CD4-positive, CD25-positive, alpha-beta regulatory T cell (primary cell): ENCODE measurements around the gene NR3C2. TPM values are rescaled to one million over a fixed set of nuclear protein-coding genes. Genes with fewer than 3 reads are reported as not detected.
"Not testable (repeated sequence)": the region's sequence is repeated elsewhere in the genome, so short reads cannot be mapped to it uniquely, and the experiment has no call there.

ENCODE experiments used
- ATAC-seq, 2 donors: fragments of 150-1000 bp; cut with Tn5 transposase; one replicate each; pipeline ENCODE4 v1.10.0; 2021; ENCODE audit warnings: low read depth in 2 of 2, moderate number of reproducible peaks in 2 of 2, moderate library complexity in 1 of 2
- DNase-seq, 3 donors: peaks; one replicate each; pipeline versions ENCODE4 v3.0.0 to v3.0.0-alpha.2; 2012 to 2022; ENCODE audit warnings: mixed read lengths in 1 of 3
- H3K27ac ChIP-seq: one replicate; pipeline ENCODE4 v1.7.0; 2013; ENCODE audit warnings: mild to moderate bottlenecking, low read length; ENCODE audit not compliant: insufficient read depth, poor library complexity, severe bottlenecking
- H3K27me3 ChIP-seq: one replicate; pipeline ENCODE4 v1.7.0; 2013; ENCODE audit warnings: low read length; ENCODE audit not compliant: control insufficient read depth, insufficient read depth
- H3K36me3 ChIP-seq: one replicate; pipeline ENCODE4 v1.7.0; 2013; ENCODE audit warnings: mild to moderate bottlenecking, low read length, moderate library complexity; ENCODE audit not compliant: control insufficient read depth, insufficient read depth
- H3K4me1 ChIP-seq: 2 replicates; pipeline ENCODE4 v1.7.0; 2013; ENCODE audit warnings: mild to moderate bottlenecking, low read length; ENCODE audit not compliant: insufficient read depth, control insufficient read depth, poor library complexity, severe bottlenecking
- H3K4me3 ChIP-seq: one replicate; pipeline ENCODE4 v1.7.0; 2013; ENCODE audit warnings: low read depth, mild to moderate bottlenecking, low read length, moderate library complexity
- H3K9me3 ChIP-seq, 2 experiments: 1 replicate in 1 of 2; 2 replicates in 1 of 2; pipeline ENCODE4 v1.7.0; 2013; ENCODE audit warnings: low read length in 2 of 2, mild to moderate bottlenecking in 1 of 2, moderate library complexity in 1 of 2; ENCODE audit not compliant: control insufficient read depth in 2 of 2
- H3K27ac Mint-ChIP-seq, 3 donors: one replicate each; pipeline ENCODE4 v1.8.0; 2020 to 2022; ENCODE audit warnings: mild to moderate bottlenecking in 3 of 3, mixed read lengths in 3 of 3, moderate library complexity in 2 of 3
- H3K27me3 Mint-ChIP-seq: one replicate; pipeline ENCODE4 v1.8.0; 2022; ENCODE audit warnings: mild to moderate bottlenecking, mixed read lengths
- H3K36me3 Mint-ChIP-seq: one replicate; pipeline ENCODE4 v1.8.0; 2020; ENCODE audit warnings: mixed read lengths
- H3K4me1 Mint-ChIP-seq, 4 donors: one replicate each; pipeline ENCODE4 v1.8.0; 2020 to 2022; ENCODE audit warnings: mixed read lengths in 4 of 4, mild to moderate bottlenecking in 1 of 4
- H3K4me3 Mint-ChIP-seq, 4 donors: one replicate each; pipeline ENCODE4 v1.8.0; 2020 to 2022; ENCODE audit warnings: mild to moderate bottlenecking in 4 of 4, mixed read lengths in 4 of 4, moderate library complexity in 3 of 4
- H3K9me3 Mint-ChIP-seq, 7 donors: one replicate each; pipeline ENCODE4 v1.8.0; 2020 to 2022; ENCODE audit warnings: mixed read lengths in 7 of 7, mild to moderate bottlenecking in 3 of 7, moderate library complexity in 2 of 7
- polyA plus RNA-seq, 4 donors: library from polyadenylated mRNA; unstranded; fragments of 300-500 nt; fragmentation: Illumina TruSeq; gene quantifications; one replicate each; pipeline ENCODE4 v1.2.3, GENCODE V29; 2021
- total RNA-seq: library from RNA; stranded (reverse); gene quantifications from one replicate; pipeline ENCODE4 v1.2.3, GENCODE V29; 2022

NR3C2 gene
- total and polyA plus RNA-seq, 5 donors from 2014 or later, result 1.2 to 16.1 (median 3.2) TPM

- ATAC-seq (no peak), DNase-seq (no peak)
- Mint-ChIP-seq H3K4me3 (no peak overlapping the region), H3K27me3 (no peaks in the 10 kb centered on the region), H3K27ac (peak overlapping the region in 1 of 3 donors; percentile 81), H3K9me3 (no peaks in the 10 kb centered on the region), H3K4me1 (peaks cover 0 to 13% (median 5%) of the 10 kb centered on the region in 4 donors), H3K36me3 (peaks cover 16% of the 10 kb centered on the region)
- H3K4me3 ChIP-seq, result no peak overlapping the region
- H3K4me1 ChIP-seq, result no peaks in the 10 kb centered on the region
- no peak overlapping the region for H3K27ac ChIP-seq
- no peaks in the 10 kb centered on the region for H3K27me3 ChIP-seq
- no peaks in the 10 kb centered on the region for H3K9me3 ChIP-seq
- H3K36me3 ChIP-seq, result no peaks in the 10 kb centered on the region
Observed at GRCh38 chr4:148203056-148203898, 238.9 kb downstream of the NR3C2 start.

DNA sequence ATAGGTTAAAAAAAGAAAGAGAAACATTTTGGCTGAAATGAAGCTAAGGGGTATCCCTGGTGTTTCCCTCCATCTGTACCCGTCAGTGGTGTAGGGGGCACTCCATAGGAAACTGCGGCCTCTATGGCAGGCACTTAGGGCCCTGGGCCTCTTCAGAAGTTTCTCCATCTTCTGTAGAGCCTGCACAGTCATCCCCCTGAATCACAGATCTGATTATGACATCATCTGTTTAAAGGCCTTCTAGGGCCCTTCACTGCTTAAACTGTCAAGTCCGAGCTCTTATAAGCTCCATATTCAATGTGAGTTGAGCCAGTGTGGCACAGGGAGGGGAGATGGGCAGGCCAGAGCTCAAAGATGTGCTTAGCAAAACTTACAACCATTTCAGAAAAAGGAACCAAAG is 241.3 kb downstream of the NR3C2 start:
- ATAC-seq (no peak), DNase-seq (no peak)
- Mint-ChIP-seq H3K4me1 (peaks cover 0 to 10% (median 4%) of the 10 kb centered on the region in 4 donors), H3K27me3 (no peaks in the 10 kb centered on the region), H3K27ac (peak overlapping the region in 1 of 3 donors; percentile 3), H3K36me3 (peaks cover 8% of the 10 kb centered on the region), H3K4me3 (no peak overlapping the region), H3K9me3 (no peaks in the 10 kb centered on the region)
- no peak overlapping the region for H3K27ac ChIP-seq
- H3K36me3 ChIP-seq, result no peaks in the 10 kb centered on the region
- no peaks in the 10 kb centered on the region for H3K27me3 ChIP-seq
- no peaks in the 10 kb centered on the region for H3K4me1 ChIP-seq
- H3K4me3 ChIP-seq, result no peak overlapping the region
- H3K9me3 ChIP-seq, result no peaks in the 10 kb centered on the region

- DNase-seq (no peak), ATAC-seq (no peak)
- Histone ChIP-seq H3K27me3 (no peaks in the 10 kb centered on the region), H3K36me3 (peaks cover 6% of the 10 kb centered on the region), H3K27ac (no peak overlapping the region), H3K4me3 (no peak overlapping the region), H3K9me3 (no peaks in the 10 kb centered on the region), H3K4me1 (no peaks in the 10 kb centered on the region)
- Mint-ChIP-seq H3K27me3 (no peaks in the 10 kb centered on the region), H3K4me3 (no peak overlapping the region), H3K9me3 (peaks cover 0 to 1% (median 0%) of the 10 kb centered on the region in 7 donors), H3K27ac (no peak overlapping the region), H3K36me3 (peaks cover 24% of the 10 kb centered on the region), H3K4me1 (peaks cover 0 to 2% (median 0%) of the 10 kb centered on the region in 4 donors)
Observed at GRCh38 chr4:148196164-148196563, 246.1 kb downstream of the NR3C2 start.

- Mint-ChIP-seq H3K9me3 (peaks cover 0 to 5% (median 1%) of the 10 kb centered on the region in 7 donors), H3K4me1 (no peaks in the 10 kb centered on the region), H3K4me3 (no peak overlapping the region), H3K27ac (peak overlapping the region in 2 of 3 donors; percentile 22 to 81), H3K36me3 (peaks cover 34% of the 10 kb centered on the region), H3K27me3 (no peaks in the 10 kb centered on the region)
- H3K9me3 ChIP-seq, result no peaks in the 10 kb centered on the region
- peaks cover 6% of the 10 kb centered on the region for H3K36me3 ChIP-seq
- H3K4me3 ChIP-seq, result no peak overlapping the region
- H3K4me1 ChIP-seq, result no peaks in the 10 kb centered on the region
- no peaks in the 10 kb centered on the region for H3K27me3 ChIP-seq
- H3K27ac ChIP-seq, result no peak overlapping the region
- no peak for DNase-seq
- no peak for ATAC-seq
Observed at GRCh38 chr4:148192526-148192925, 249.7 kb downstream of the NR3C2 start.

DNA sequence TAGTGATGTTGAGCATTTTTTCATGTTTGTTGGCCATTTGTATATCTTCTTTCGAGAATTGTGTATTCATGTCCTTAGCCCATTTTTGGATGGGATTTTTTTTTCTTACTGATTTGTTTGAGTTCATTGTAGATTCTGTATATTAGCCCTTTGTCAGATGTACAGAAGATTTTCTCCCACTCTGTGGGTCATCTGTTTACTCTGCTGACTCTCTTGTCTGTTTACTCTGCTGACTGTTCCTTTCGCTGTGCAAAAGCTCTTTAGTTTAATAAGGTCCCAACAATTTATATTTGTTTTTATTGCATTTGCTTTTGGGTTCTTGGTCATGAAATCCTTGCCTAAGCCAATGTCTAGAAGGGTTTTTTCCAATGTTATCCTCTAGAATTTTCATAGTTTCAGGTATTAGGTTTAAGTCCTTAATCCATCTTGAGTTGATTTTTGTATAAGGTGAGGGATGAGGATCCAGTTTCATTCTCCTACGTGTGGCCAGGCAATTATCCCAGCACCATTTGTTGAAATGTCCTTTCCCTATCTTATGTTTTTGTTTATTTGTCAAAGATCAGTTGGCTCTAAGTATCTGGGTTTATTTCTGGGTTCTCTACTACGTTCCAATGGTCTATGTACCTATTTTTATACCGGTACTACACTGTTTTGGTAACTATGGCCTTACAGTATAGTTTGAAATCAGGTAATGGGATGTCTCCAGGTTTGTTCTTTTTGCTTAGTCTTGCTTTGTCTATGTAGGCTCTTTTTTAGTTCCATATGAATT is 254.6 kb downstream of the NR3C2 start:
- Mint-ChIP-seq H3K36me3 (peaks cover 41% of the 10 kb centered on the region), H3K27ac (peak overlapping the region in 1 of 3 donors; percentile 76)
- not testable (repeated sequence) for H3K27ac ChIP-seq, H3K9me3 ChIP-seq, H3K4me1 ChIP-seq, H3K4me3 Mint-ChIP-seq, H3K27me3 Mint-ChIP-seq, H3K4me1 Mint-ChIP-seq, H3K9me3 Mint-ChIP-seq, H3K36me3 ChIP-seq, H3K27me3 ChIP-seq, ATAC-seq, H3K4me3 ChIP-seq, DNase-seq

GRCh38 chr4:148184922-148185321 is 257.3 kb downstream of the NR3C2 start:
- Mint-ChIP-seq H3K27ac (no peak overlapping the region), H3K4me3 (no peak overlapping the region), H3K4me1 (peaks cover 5 to 21% (median 10%) of the 10 kb centered on the region in 4 donors), H3K9me3 (peaks cover 0 to 5% (median 0%) of the 10 kb centered on the region in 7 donors), H3K27me3 (no peaks in the 10 kb centered on the region), H3K36me3 (peaks cover 27% of the 10 kb centered on the region)
- H3K9me3 ChIP-seq, result no peaks in the 10 kb centered on the region
- DNase-seq (no peak), ATAC-seq (no peak)
- H3K27ac ChIP-seq, result no peak overlapping the region
- H3K4me3 ChIP-seq, result no peak overlapping the region
- no peaks in the 10 kb centered on the region for H3K36me3 ChIP-seq
- no peaks in the 10 kb centered on the region for H3K27me3 ChIP-seq
- H3K4me1 ChIP-seq, result no peaks in the 10 kb centered on the region

GRCh38 chr4:148182230-148182911 is 259.8 kb downstream of the NR3C2 start:
- no peaks in the 10 kb centered on the region for H3K27me3 Mint-ChIP-seq
- peaks cover 10 to 23% (median 15%) of the 10 kb centered on the region in 4 donors for H3K4me1 Mint-ChIP-seq
- H3K4me3 ChIP-seq, result no peak overlapping the region
- no peak for DNase-seq
- H3K4me1 ChIP-seq, result no peaks in the 10 kb centered on the region
- no peaks in the 10 kb centered on the region for H3K9me3 Mint-ChIP-seq
- H3K27ac ChIP-seq, result no peak overlapping the region
- no peaks in the 10 kb centered on the region for H3K36me3 ChIP-seq
- ATAC-seq, result no peak
- no peak overlapping the region for H3K27ac Mint-ChIP-seq
- no peak overlapping the region for H3K4me3 Mint-ChIP-seq
- H3K27me3 ChIP-seq, result no peaks in the 10 kb centered on the region
- peaks cover 14% of the 10 kb centered on the region for H3K36me3 Mint-ChIP-seq
- H3K9me3 ChIP-seq, result no peaks in the 10 kb centered on the region
